LNCaP clone FGC (cell line): ENCODE results near the gene NEU1.
"Not testable (repeated sequence)": the region's sequence is repeated elsewhere in the genome, so short reads cannot be mapped to it uniquely, and the experiment has no call there.

Experiments used
- DNase-seq: peaks from one replicate; pipeline ENCODE4 v3.0.0-alpha.2; 2011; ENCODE audit warnings: low read depth
- H3K4me3 ChIP-seq: 2 replicates; pipeline ENCODE4 v1.5.1; 2011; ENCODE audit warnings: mild to moderate bottlenecking, low read depth, low read length, control low read depth
- CTCF ChIP-seq: IDR thresholded peaks from 2 replicates; pipeline ENCODE4 v1.5.1; 2012; ENCODE audit warnings: mild to moderate bottlenecking; ENCODE audit not compliant: control insufficient read depth, insufficient read depth; ENCODE audit errors: extremely low read depth

NEU1 gene

DNA sequence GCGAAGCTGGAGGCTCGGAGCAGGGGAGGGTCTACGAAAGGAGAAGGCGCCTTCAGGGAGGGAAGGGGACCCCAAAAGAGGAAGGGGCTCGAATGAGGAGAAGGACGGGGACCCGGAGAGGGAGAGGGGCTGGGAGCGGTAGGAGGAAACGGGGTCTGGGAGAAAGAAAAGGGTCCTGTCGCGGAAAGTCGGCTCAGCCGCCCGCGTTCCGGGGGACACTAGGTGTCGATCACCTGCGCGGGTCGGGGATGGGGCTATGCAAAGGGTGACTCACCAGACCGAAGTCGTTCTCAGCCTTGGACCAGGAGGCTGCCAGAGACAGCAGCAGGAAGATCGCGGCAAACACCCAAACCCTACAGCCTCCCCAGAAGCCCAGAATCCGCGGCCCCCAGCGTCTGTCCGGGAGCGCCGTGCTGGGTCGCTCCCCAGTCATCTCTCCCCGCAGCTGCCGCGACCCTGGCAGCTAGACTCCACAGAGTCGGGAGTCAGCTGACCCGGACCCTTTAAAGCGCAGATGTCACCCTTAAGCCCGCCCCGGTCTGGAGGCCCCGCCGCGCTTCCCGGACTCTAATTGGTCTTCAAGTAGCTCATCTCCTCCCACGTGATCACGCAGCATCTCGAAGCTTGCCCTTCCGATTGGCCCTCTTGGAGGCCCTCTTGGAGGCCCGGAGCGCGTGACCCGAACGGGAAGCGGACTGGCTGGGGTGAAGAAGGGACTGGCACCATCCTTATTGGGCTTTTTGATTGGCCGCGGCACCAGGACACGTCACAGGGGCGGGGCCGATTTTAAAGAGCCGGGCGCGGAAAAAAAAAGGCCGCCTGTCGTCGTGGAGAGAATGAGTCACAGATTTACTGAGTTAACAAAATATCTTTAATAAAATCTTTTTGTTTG lies at the start of gene NEU1:
NEU1 (minus strand) TSS at position 478 of the 892 bp plus-strand sequence; CDS start at position 433, 45 bp downstream.
- peak within 1 kb of the TSS; percentile 58 for H3K4me3 ChIP-seq
- DNase-seq = peak; percentile 100
- no peak for TF ChIP-seq CTCF

- H3K4me3 ChIP-seq = no peak overlapping the region
- DNase-seq = no peak
- TF ChIP-seq CTCF = no peak
Measured at GRCh38 chr6:31911826-31912585, 49.4 kb upstream of the NEU1 start.

DNA sequence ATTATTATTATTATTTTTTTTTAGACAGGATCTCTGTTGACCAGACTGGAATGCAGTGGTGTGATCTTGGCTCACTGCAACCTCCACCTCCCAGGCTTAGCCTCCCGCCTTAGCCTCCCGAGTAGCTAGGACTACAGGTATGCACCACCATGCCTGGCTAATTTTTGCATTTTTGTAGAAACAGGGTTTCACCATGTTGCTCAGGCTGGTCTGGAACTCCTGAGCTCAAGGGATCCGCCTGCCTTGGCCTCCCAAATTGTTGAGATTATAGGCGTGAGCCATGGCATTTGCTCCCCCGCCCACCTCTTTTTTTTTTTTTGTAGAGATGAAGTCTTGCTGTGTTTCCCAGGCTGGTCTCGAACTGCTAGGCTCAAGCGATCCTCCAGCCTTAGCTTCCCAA lies 46.7 kb upstream of the NEU1 start:
- DNase-seq, H3K4me3 ChIP-seq: not testable (repeated sequence)

GRCh38 chr6:31908791-31909190 lies 46.2 kb upstream of the NEU1 start:
- no peak overlapping the region for H3K4me3 ChIP-seq
- no peak for TF ChIP-seq CTCF
- DNase-seq = no peak

DNA sequence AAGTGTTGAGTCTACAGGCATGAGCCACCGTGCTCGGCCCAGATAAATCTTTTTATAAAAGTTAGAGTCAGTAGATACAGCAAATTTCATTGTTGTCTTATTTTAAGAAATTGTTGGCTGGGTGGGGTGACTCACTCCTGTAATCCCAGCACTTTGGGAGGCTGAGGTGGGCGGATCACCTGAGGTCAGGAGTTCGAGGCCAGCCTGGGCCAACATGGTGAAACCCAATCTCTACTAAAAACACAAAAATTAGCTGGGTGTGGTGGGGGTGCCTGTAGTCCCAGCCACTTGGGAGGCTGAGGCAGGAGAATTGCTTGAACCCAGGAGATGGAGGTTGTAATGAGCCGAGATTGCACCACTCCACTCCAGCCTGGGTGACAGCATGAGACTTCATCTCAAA lies 45.6 kb upstream of the NEU1 start:
- not testable (repeated sequence) for DNase-seq

GRCh38 chr6:31907158-31907813 lies 44.7 kb upstream of the NEU1 start:
- TF ChIP-seq CTCF = no peak
- no peak for DNase-seq
- H3K4me3 ChIP-seq = no peak overlapping the region

More for the DNA sequence above, 45.6 kb upstream of the NEU1 start:
- H3K4me3 ChIP-seq = not testable (repeated sequence)

DNA sequence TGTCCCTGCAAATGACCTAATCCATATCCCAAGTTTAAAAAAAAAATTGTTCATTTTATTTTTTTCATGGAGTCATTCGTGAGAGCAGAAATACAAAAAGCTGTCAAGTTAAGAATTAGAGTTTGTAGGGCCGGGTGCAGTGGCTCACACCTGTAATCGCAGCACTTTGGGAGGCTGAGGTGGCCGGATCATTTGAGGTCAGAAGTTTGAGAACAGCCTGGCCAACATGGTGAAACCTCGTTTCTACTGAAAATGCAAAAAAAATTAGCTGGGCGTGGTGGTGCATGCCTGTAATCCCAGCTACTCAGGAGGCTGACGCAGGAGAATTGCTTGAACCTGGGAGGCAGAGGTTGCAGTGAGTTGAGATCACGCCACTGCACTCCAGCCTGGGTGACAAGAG lies 44.1 kb upstream of the NEU1 start:
- DNase-seq, H3K4me3 ChIP-seq: not testable (repeated sequence)

- TF ChIP-seq CTCF = no peak
- DNase-seq = no peak
- H3K4me3 ChIP-seq = no peak overlapping the region
Measured at GRCh38 chr6:31906122-31906521, 43.5 kb upstream of the NEU1 start.
